A549 (cell line): ENCODE measurements around the gene COA7. TPM values are rescaled to one million over a fixed set of nuclear protein-coding genes. Genes with fewer than 3 reads are reported as not detected.
A peak's percentile ranks its signal among the peaks of the same experiment; 100 is the strongest.

Source experiments
- ATAC-seq, 2 experiments: fragments of 200-7000 bp in 1 of 2; fragments of >200 bp in 1 of 2; cut with Nextera tagmentation in 1 of 2; cut with Tn5 transposase in 1 of 2; 3 replicates each; pipeline versions ENCODE4 v1.8.0 to v1.9.1; 2018 to 2020; ENCODE audit warnings: mild to moderate bottlenecking in 1 of 2, moderate library complexity in 1 of 2
- CTCF ChIA-PET: fragments of 300-600 bp; sonication (Branson Sonifier 250); formaldehyde crosslinking; extraction: SDS; loops from one replicate; lab custom pipeline; 2021; ENCODE audit warnings: antibody characterized with exemption, inconsistent platforms; lab: Yijun Ruan, JAX
- POLR2A ChIA-PET: fragments of 350-600 bp; formaldehyde crosslinking; extraction: SDS; loops from one replicate; lab custom pipeline; 2021; ENCODE audit warnings: antibody characterized with exemption, inconsistent platforms; lab: Yijun Ruan, JAX
- DNase-seq, 2 experiments: peaks; one replicate each; pipeline versions ENCODE4 v3.0.0 to v3.0.0-alpha.2; 2011 to 2016; ENCODE audit warnings: low read depth in 1 of 2, low spot score in 1 of 2
- FAIRE-seq: peaks from 2 replicates; lab custom pipeline; 2011; peaks lifted over from hg19 to GRCh38; lab: Jason Lieb, UNC
- H3K27ac ChIP-seq, 2 experiments: fragments of >200 bp; sonication (Bioruptor Twin); formaldehyde crosslinking; 3 replicates each; pipeline ENCODE4 v1.5.1; 2016 to 2017
- H3K4me1 ChIP-seq: fragments of >200 bp; sonication (Bioruptor Twin); formaldehyde crosslinking; 3 replicates; pipeline ENCODE4 v1.6.1; 2016
- H3K4me2 ChIP-seq: fragments of >200 bp; sonication (Bioruptor Twin); formaldehyde crosslinking; 3 replicates; pipeline ENCODE4 v1.6.1; 2016
- H3K4me3 ChIP-seq: fragments of >200 bp; sonication (Bioruptor Twin); formaldehyde crosslinking; 3 replicates; pipeline ENCODE4 v1.5.1; 2016
- H3K9me3 ChIP-seq: fragments of >200 bp; sonication (Bioruptor Twin); formaldehyde crosslinking; 3 replicates; pipeline ENCODE4 v1.6.1; 2016
- CHD4 ChIP-seq: fragments of 200-600 bp; sonication (generic); IDR thresholded peaks from 2 replicates; pipeline ENCODE4 v1.6.1; 2016; ENCODE audit warnings: antibody characterized with exemption, mild to moderate bottlenecking, borderline replicate concordance
- EP300 ChIP-seq, 2 experiments: fragments of >200 bp; sonication (Bioruptor Twin); formaldehyde crosslinking; IDR thresholded peaks; 2 replicates in 1 of 2; 3 replicates in 1 of 2; pipeline ENCODE4 v1.6.1; 2016 to 2017
- FOSB ChIP-seq: fragments of 250-450 bp; sonication (Bioruptor Pico); IDR thresholded peaks from 2 replicates; pipeline ENCODE4 v1.5.0; 2020; ENCODE audit warnings: mild to moderate bottlenecking, moderate library complexity
- FOSL2 ChIP-seq, 2 experiments: fragments of 450-650 bp in 1 of 2; fragments of >200 bp in 1 of 2; sonication (Bioruptor Twin) in 1 of 2; formaldehyde crosslinking; IDR thresholded peaks; 2 replicates each; pipeline versions ENCODE4 v1.5.0 to v1.6.1; 2016 to 2020; ENCODE audit warnings: mild to moderate bottlenecking in 1 of 2, moderate library complexity in 1 of 2
- FOXS1 ChIP-seq: fragments of 250-450 bp; sonication (Bioruptor Pico); IDR thresholded peaks from 2 replicates; pipeline ENCODE4 v1.5.0; 2020; ENCODE audit warnings: mild to moderate bottlenecking, moderate library complexity
- HDAC2 ChIP-seq: fragments of 200-600 bp; sonication (generic); IDR thresholded peaks from 2 replicates; pipeline ENCODE4 v1.6.1; 2016
- HEYL ChIP-seq: fragments of 250-450 bp; sonication (Bioruptor Pico); IDR thresholded peaks from 2 replicates; pipeline ENCODE4 v1.8.0; 2021; ENCODE audit warnings: mild to moderate bottlenecking, moderate library complexity
- HMGXB4 ChIP-seq: fragments of 250-450 bp; sonication (Bioruptor Pico); IDR thresholded peaks from 2 replicates; pipeline ENCODE4 v1.5.0; 2021; ENCODE audit warnings: mild to moderate bottlenecking, moderate library complexity, borderline replicate concordance
- NR3C1 ChIP-seq: fragments of >200 bp; sonication (Bioruptor Twin); formaldehyde crosslinking; IDR thresholded peaks from 3 replicates; pipeline ENCODE4 v1.6.1; 2017
- RCOR1 ChIP-seq: fragments of 150-350 bp; IDR thresholded peaks from 2 replicates; pipeline ENCODE4 v1.6.1; 2014; ENCODE audit warnings: antibody characterized with exemption, low read length, low read depth
- REST ChIP-seq: fragments of 200-600 bp; sonication (generic); IDR thresholded peaks from 2 replicates; pipeline ENCODE4 v1.6.1; 2016; ENCODE audit warnings: antibody characterized with exemption, mild to moderate bottlenecking, moderate library complexity
- RFX5 ChIP-seq: fragments of 450-650 bp; IDR thresholded peaks from 2 replicates; pipeline ENCODE4 v1.7.1; 2014; ENCODE audit warnings: antibody characterized with exemption, mild to moderate bottlenecking, moderate library complexity
- SMC3 ChIP-seq: fragments of >200 bp; sonication (Bioruptor Twin); formaldehyde crosslinking; IDR thresholded peaks from 3 replicates; pipeline ENCODE4 v1.6.1; 2018; ENCODE audit warnings: inconsistent platforms
- USF2 ChIP-seq: fragments of 450-650 bp; IDR thresholded peaks from 2 replicates; pipeline ENCODE4 v1.6.1; 2014; ENCODE audit warnings: antibody characterized with exemption
- ZSCAN20 ChIP-seq: fragments of 250-450 bp; sonication (Bioruptor Pico); IDR thresholded peaks from 2 replicates; pipeline ENCODE4 v1.8.0; 2022; ENCODE audit warnings: mild to moderate bottlenecking, moderate library complexity
- WGBS: methylation state at CpG from one replicate; pipeline ENCODE4 v1.1.6; 2017; ENCODE audit errors: missing lambda C conversion rate; 5-methylcytosine and 5-hydroxymethylcytosine counted together
- polyA plus RNA-seq, 4 experiments: library from polyadenylated mRNA; depleted of rRNA in 3 of 4; stranded (reverse); fragments of >200 nt; fragmentation: RNase III in 1 of 4; extraction: RNeasy Plus Mini Kit Qiagen cat#74134 plus additional on column Dnase treatment in 1 of 4; gene quantifications; 2 replicates in 3 of 4; 3 replicates in 1 of 4; pipeline ENCODE4 v1.2.3, GENCODE V29; 2011 to 2017

COA7 gene
- polyA plus RNA-seq, 2 of the 4 experiments (the other 2 are of a cell fraction), result 18.1 to 22.0 TPM

GRCh38 chr1:52637946-52638345 is 60.2 kb downstream of the COA7 start:
- CTCF ChIA-PET, result no interaction called here

GRCh38 chr1:52636721-52637695 is 61.1 kb downstream of the COA7 start:
- no peak; a peak in 1 of 6 replicates for ATAC-seq
- Histone ChIP-seq H3K9me3 (no peaks in the 10 kb centered on the region), H3K4me2 (peak overlapping the region; percentile 3; the same call in 1 of the 3 replicates), H3K27ac (peak overlapping the region in 1 of 2 experiments; percentile 36; a peak in 1 of 6 replicates), H3K4me1 (peaks cover 4% of the 10 kb centered on the region; the same call in 1 of the 3 replicates), H3K4me3 (no peak overlapping the region)
- TF ChIP-seq SMC3, result no peak
- TF ChIP-seq RFX5, result no peak
- TF ChIP-seq REST, result no peak
- TF ChIP-seq HEYL (CRISPR knock-in tag), result no peak
- TF ChIP-seq CHD4, result no peak
- TF ChIP-seq ZSCAN20, result no peak
- WGBS, result 64% methylated on average over 11 of the region's 11 CpGs
- DNase-seq, result no peak
- POLR2A ChIA-PET, result no interaction called here
- CTCF ChIA-PET, result interaction anchor here (0.6 kb wide), 1 partner anchor 101 kb away, joined by 3 read pairs; no protein-coding TSS in a partner anchor
- FAIRE-seq, result no peak

More at GRCh38 chr1:52637946-52638345, 60.2 kb downstream of the COA7 start:
- no peak for DNase-seq
- H3K4me1 ChIP-seq, result peaks cover 4% of the 10 kb centered on the region; the same call in 1 of the 3 replicates
- H3K9me3 ChIP-seq, result no peaks in the 10 kb centered on the region
- no peak for ATAC-seq
- peak overlapping the region in 1 of 2 experiments; percentile 29; a peak in 1 of 6 replicates for H3K27ac ChIP-seq
- no peak overlapping the region for H3K4me2 ChIP-seq
- TF ChIP-seq NR3C1 (no peak), CHD4 (no peak), SMC3 (no peak), FOXS1 (CRISPR knock-in tag) (no peak)
- TF ChIP-seq, all 56 proteins: peak for 0
- POLR2A ChIA-PET, result no interaction called here
- H3K4me3 ChIP-seq, result no peak overlapping the region
- WGBS, result 70% methylated on average over 4 of the region's 4 CpGs
- FAIRE-seq, result no peak

GRCh38 chr1:52635321-52636089 is 62.6 kb downstream of the COA7 start:
- POLR2A ChIA-PET, result no interaction called here
- no peak overlapping the region for H3K27ac ChIP-seq
- H3K4me1 ChIP-seq, result peaks cover 4% of the 10 kb centered on the region; the same call in 1 of the 3 replicates
- 71% methylated on average over 4 of the region's 4 CpGs for WGBS
- no peak for ATAC-seq
- H3K4me2 ChIP-seq, result no peak overlapping the region
- CTCF ChIA-PET, result interaction anchor here (0.6 to 0.7 kb wide), 2 partner anchors 23 to 329 kb away, joined by 3 to 4 read pairs; no protein-coding TSS in a partner anchor
- DNase-seq, result no peak
- H3K9me3 ChIP-seq, result no peaks in the 10 kb centered on the region
- no peak overlapping the region for H3K4me3 ChIP-seq
- FAIRE-seq, result no peak
- no peak for TF ChIP-seq FOSL2 (IDR thresholded peaks at IDR 0.05)
- no peak for TF ChIP-seq FOSL2 (CRISPR knock-in tag; IDR thresholded peaks at IDR 0.05)
- TF ChIP-seq FOSB (CRISPR knock-in tag), result no peak
- TF ChIP-seq RCOR1, result no peak
- TF ChIP-seq HDAC2, result no peak
- TF ChIP-seq HMGXB4 (CRISPR knock-in tag), result no peak
- TF ChIP-seq EP300 (IDR thresholded peaks at IDR 0.05), result no peak
- TF ChIP-seq USF2, result no peak
